ENCODE measurements around the gene CIB1.

Gene CIB1

GRCh38 chr15:90209591-90209990 is 24.1 kb downstream of the CIB1 start:
- H3K4me3 ChIP-seq (ENCODE audit: low read length), result no peak overlapping the region
- TF ChIP-seq, protein P1, sequence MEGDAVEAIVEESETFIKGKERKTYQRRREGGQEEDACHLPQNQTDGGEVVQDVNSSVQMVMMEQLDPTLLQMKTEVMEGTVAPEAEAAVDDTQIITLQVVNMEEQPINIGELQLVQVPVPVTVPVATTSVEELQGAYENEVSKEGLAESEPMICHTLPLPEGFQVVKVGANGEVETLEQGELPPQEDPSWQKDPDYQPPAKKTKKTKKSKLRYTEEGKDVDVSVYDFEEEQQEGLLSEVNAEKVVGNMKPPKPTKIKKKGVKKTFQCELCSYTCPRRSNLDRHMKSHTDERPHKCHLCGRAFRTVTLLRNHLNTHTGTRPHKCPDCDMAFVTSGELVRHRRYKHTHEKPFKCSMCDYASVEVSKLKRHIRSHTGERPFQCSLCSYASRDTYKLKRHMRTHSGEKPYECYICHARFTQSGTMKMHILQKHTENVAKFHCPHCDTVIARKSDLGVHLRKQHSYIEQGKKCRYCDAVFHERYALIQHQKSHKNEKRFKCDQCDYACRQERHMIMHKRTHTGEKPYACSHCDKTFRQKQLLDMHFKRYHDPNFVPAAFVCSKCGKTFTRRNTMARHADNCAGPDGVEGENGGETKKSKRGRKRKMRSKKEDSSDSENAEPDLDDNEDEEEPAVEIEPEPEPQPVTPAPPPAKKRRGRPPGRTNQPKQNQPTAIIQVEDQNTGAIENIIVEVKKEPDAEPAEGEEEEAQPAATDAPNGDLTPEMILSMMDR (conservative IDR thresholded peaks at IDR 0.05; ENCODE audit: low read length), result no peak
- DNase-seq (ENCODE audit: low read depth), result no peak

DNA sequence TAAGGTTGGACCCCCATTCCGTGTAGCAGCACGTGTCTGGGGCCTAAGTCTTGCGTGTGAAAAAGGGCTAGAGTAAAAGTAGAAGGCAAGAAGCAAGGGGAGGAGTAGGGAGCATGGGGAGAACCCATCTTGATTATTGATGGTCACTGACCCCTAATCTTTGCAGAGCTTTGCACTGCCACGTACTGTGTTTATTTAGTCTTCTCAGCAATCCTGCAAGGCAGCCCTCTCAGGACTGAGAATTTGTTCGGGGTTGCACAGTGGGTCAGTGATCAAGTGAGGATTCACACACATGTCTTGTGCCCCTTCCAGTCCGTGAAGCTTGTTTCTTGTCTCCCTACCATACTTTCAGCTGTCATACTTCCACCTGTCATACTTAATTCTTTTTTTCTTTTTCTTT is 25.4 kb downstream of the CIB1 start:
- no peak overlapping the region for H3K4me3 ChIP-seq (ENCODE audit: low read length)
- DNase-seq (ENCODE audit: low read depth), result no peak
- TF ChIP-seq, protein P1 (conservative IDR thresholded peaks at IDR 0.05; ENCODE audit: low read length), result no peak

GRCh38 chr15:90207252-90207651 is 26.5 kb downstream of the CIB1 start:
- H3K4me3 ChIP-seq (ENCODE audit: low read length), result no peak overlapping the region
- TF ChIP-seq, protein P1 (conservative IDR thresholded peaks at IDR 0.05; ENCODE audit: low read length), result no peak
- no peak for DNase-seq (ENCODE audit: low read depth)

- TF ChIP-seq, protein P1 (conservative IDR thresholded peaks at IDR 0.05; ENCODE audit: low read length), result no peak
- DNase-seq (ENCODE audit: low read depth), result no peak
- no peak overlapping the region for H3K4me3 ChIP-seq (ENCODE audit: low read length)
Measured at GRCh38 chr15:90205886-90206285, 27.9 kb downstream of the CIB1 start.

- TF ChIP-seq, protein P1 (conservative IDR thresholded peaks at IDR 0.05; ENCODE audit: low read length), result no peak
- no peak for DNase-seq (ENCODE audit: low read depth)
Measured at GRCh38 chr15:90205050-90205848, 28.5 kb downstream of the CIB1 start.

GRCh38 chr15:90203922-90204321 is 29.8 kb downstream of the CIB1 start:
- DNase-seq (ENCODE audit: low read depth), result no peak

More at GRCh38 chr15:90205050-90205848, 28.5 kb downstream of the CIB1 start:
- H3K4me3 ChIP-seq (ENCODE audit: low read length), result no peak overlapping the region

More at GRCh38 chr15:90203922-90204321, 29.8 kb downstream of the CIB1 start:
- TF ChIP-seq, protein P1 (conservative IDR thresholded peaks at IDR 0.05; ENCODE audit: low read length), result no peak
- H3K4me3 ChIP-seq (ENCODE audit: low read length), result no peak overlapping the region

Measured in AG10803 (cell line).